GM12878 (cell line): ENCODE data around the gene HNRNPH1. TPM values are rescaled to one million over a fixed set of nuclear protein-coding genes. Genes with fewer than 3 reads are reported as not detected.
A peak's percentile ranks its signal among the peaks of the same experiment; 100 is the strongest.

Source experiments
- ATAC-seq: fragments of 200-7000 bp; cut with Tn5 transposase; 3 replicates; pipeline ENCODE4 v1.9.1; 2020; ENCODE audit warnings: mild to moderate bottlenecking, moderate library complexity
- BruUV-seq: library from RNA; stranded (reverse); fragments of 400-500 nt; replicated peaks from 2 replicates; lab custom pipeline; 2021; lab: Mats Ljungman, UMichigan
- CTCF ChIA-PET: fragments of 300-600 bp; sonication (Branson Sonifier 250); formaldehyde crosslinking; extraction: SDS; loops from one replicate; lab custom pipeline; 2021; ENCODE audit warnings: inconsistent platforms; lab: Yijun Ruan, JAX
- POLR2A ChIA-PET: fragments of 350-600 bp; formaldehyde crosslinking; extraction: SDS; loops from one replicate; lab custom pipeline; 2021; ENCODE audit warnings: inconsistent platforms; lab: Charles Lee
- RAD21 ChIA-PET: fragments of 300-600 bp; sonication (Branson Sonifier 250); formaldehyde crosslinking; loops from one replicate; lab custom pipeline; 2023; ENCODE audit warnings: antibody characterized with exemption; ENCODE audit not compliant: unreplicated experiment; lab: Charles Lee
- SMC1A ChIA-PET: fragments of 300-600 bp; sonication (Branson Sonifier 250); formaldehyde crosslinking; loops from one replicate; lab custom pipeline; 2023; ENCODE audit not compliant: unreplicated experiment, uncharacterized antibody; lab: Charles Lee
- DNase-seq: peaks from one replicate; pipeline ENCODE4 v3.0.0-alpha.2; 2011; ENCODE audit warnings: low read depth, low spot score
- FAIRE-seq: peaks from 3 replicates; lab custom pipeline; 2011; peaks lifted over from hg19 to GRCh38; lab: Jason Lieb, UNC
- H2AFZ ChIP-seq: 2 replicates; pipeline ENCODE4 v1.6.0; 2011; ENCODE audit warnings: low read depth, low read length, control low read depth; ENCODE audit not compliant: control insufficient read depth
- H3K27ac ChIP-seq: 2 replicates; pipeline ENCODE4 v1.5.1; 2011; ENCODE audit warnings: control low read depth; ENCODE audit not compliant: control insufficient read depth, insufficient read depth
- H3K27me3 ChIP-seq, 2 experiments: replicated peaks in 1 of 2; 2 replicates each; pipeline versions ENCODE4 v1.6.0 to v1.6.1; 2011; ENCODE audit warnings: low read length in 1 of 2; ENCODE audit not compliant: control insufficient read depth in 2 of 2, insufficient read depth in 2 of 2
- H3K36me3 ChIP-seq, 2 experiments: 2 replicates each; pipeline ENCODE4 v1.5.1; 2011; ENCODE audit warnings: low read length in 1 of 2; ENCODE audit not compliant: control insufficient read depth in 2 of 2, insufficient read depth in 2 of 2
- H3K4me1 ChIP-seq: 2 replicates; pipeline ENCODE4 v1.6.1; 2011; ENCODE audit warnings: mild to moderate bottlenecking, low read length, moderate library complexity, mixed read lengths; ENCODE audit not compliant: control insufficient read depth, insufficient read depth
- H3K4me2 ChIP-seq: 2 replicates; pipeline ENCODE4 v1.6.0; 2011; ENCODE audit warnings: control low read depth; ENCODE audit not compliant: control insufficient read depth, insufficient read depth
- H3K4me3 ChIP-seq: fragments of 200-600 bp; sonication (generic); 2 replicates; pipeline ENCODE4 v1.5.1; 2016
- H3K79me2 ChIP-seq: 2 replicates; pipeline ENCODE4 v1.6.0; 2011; ENCODE audit warnings: low read length; ENCODE audit not compliant: control insufficient read depth, insufficient read depth
- H3K9ac ChIP-seq: 2 replicates; pipeline ENCODE4 v1.8.0; 2011; ENCODE audit warnings: low read length, control low read depth, mixed read lengths; ENCODE audit not compliant: control insufficient read depth, insufficient read depth
- H3K9me3 ChIP-seq: replicated peaks from 3 replicates; pipeline ENCODE4 v1.5.1; 2011; ENCODE audit warnings: mild to moderate bottlenecking, low read length; ENCODE audit not compliant: control insufficient read depth, insufficient read depth
- H4K20me1 ChIP-seq: 2 replicates; pipeline ENCODE4 v1.6.0; 2011; ENCODE audit not compliant: control insufficient read depth, insufficient read depth
- ASH2L ChIP-seq: fragments of 300-600, 200-600 bp; sonication (generic); IDR thresholded peaks from 2 replicates; pipeline ENCODE4 v1.6.1; 2017; ENCODE audit warnings: low read depth, mild to moderate bottlenecking, borderline replicate concordance
- KAT2A ChIP-seq: conservative IDR thresholded peaks from 2 replicates; pipeline ENCODE4 v1.6.1; 2011; ENCODE audit warnings: low read depth, low read length; ENCODE audit not compliant: control insufficient read depth
- NRF1 ChIP-seq: conservative IDR thresholded peaks from 2 replicates; pipeline ENCODE4 v1.6.1; 2011; ENCODE audit warnings: mild to moderate bottlenecking, low read depth, low read length, improper control_type of control experiment
- POLR2A ChIP-seq: IDR thresholded peaks from 2 replicates; pipeline ENCODE4 v1.6.1; 2011; ENCODE audit warnings: low read depth, mild to moderate bottlenecking, low read length
- STAT1 ChIP-seq: fragments of 450-650 bp; conservative IDR thresholded peaks from 2 replicates; pipeline ENCODE4 v1.6.1; 2014; ENCODE audit warnings: antibody characterized with exemption, mild to moderate bottlenecking
- TBL1XR1 ChIP-seq: IDR thresholded peaks from 2 replicates; pipeline ENCODE4 v1.6.1; 2012; ENCODE audit warnings: low read depth, low read length, improper control_type of control experiment
- WGBS: methylation state at CpG from one replicate; pipeline ENCODE4 v1.1.6; 2016; ENCODE audit warnings: low lambda C conversion rate; ENCODE audit not compliant: insufficient replicate concordance, insufficient coverage; ENCODE audit errors: missing lambda C conversion rate; 5-methylcytosine and 5-hydroxymethylcytosine counted together
- in situ Hi-C: fragments of 300-500 bp; cut with MboI; formaldehyde crosslinking; loops from 9 replicates; pipeline ENCODE4 v1.14.3; 2018; ENCODE audit warnings: mixed read lengths
- intact Hi-C: fragments of 100-400 bp; cut with micrococcal nuclease; formaldehyde crosslinking; loops from one replicate; pipeline ENCODE4 v1.14.2; 2022; ENCODE audit not compliant: unreplicated experiment
- polyA plus RNA-seq, 11 experiments: library from polyadenylated mRNA; depleted of rRNA in 4 of 11; unstranded in 6 of 11; stranded (reverse) in 5 of 11; fragments of >200 nt; fragmentation: Nextera tagmentation in 4 of 11; fragmentation: Illumina TruSeq in 1 of 11; extraction: Ambion mirVana in 4 of 11; extraction: Trizol in 1 of 11; gene quantifications; 1 replicate in 1 of 11; 2 replicates in 10 of 11; pipeline versions ENCODE4 v1.2.1 to v1.2.3, GENCODE V29; 2011 to 2016; ENCODE audit warnings: inconsistent platforms in 2 of 11, missing spikeins in 2 of 11, low read depth in 1 of 11
- total RNA-seq, 4 experiments: library from RNA; depleted of rRNA in 3 of 4; stranded (reverse); fragments of >200 nt in 3 of 4; fragmentation: Illumina TruSeq in 1 of 4; extraction: Trizol in 1 of 4; gene quantifications; 2 replicates each; pipeline versions ENCODE4 v1.2.1 to v1.2.3, GENCODE V29; 2013 to 2021
- TF ChIP-seq, protein P1 (sequence below): fragments of 450-650 bp; IDR thresholded peaks from 2 replicates; pipeline ENCODE4 v1.6.1; 2018; ENCODE audit warnings: borderline replicate concordance, mild to moderate bottlenecking; ENCODE audit not compliant: partially characterized antibody
- TF ChIP-seq, protein P2 (sequence below): fragments of 450-650 bp; formaldehyde crosslinking; IDR thresholded peaks from 2 replicates; pipeline ENCODE4 v1.4.0; 2020; ENCODE audit warnings: mild to moderate bottlenecking, moderate library complexity

HNRNPH1 gene
- total and polyA plus RNA-seq, 10 of the 15 experiments (the other 5 are each of a cell fraction or from before 2014, with no cell fraction given) = 184 to 780 (median 690) TPM

DNA sequence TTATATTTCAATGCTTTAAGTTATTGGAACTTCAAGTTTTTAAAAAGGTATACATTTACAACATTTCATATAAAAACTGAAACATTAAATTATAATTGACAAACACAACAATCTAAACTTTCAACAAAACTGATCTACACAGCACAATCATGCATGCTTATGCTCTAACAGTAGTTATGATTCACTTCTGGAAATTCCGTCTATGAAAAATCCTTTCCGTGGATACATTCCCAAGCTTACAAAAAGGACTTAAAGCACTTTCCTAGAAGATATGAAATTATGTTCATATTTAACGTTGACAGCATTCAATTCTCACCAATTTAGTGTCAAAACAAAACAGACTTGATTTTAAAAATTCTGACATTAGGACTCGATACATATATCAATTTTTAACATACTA, 3.7 kb downstream of the HNRNPH1 start (continued):
- TF ChIP-seq TBL1XR1 (no peak), STAT1 (no peak), ASH2L (no peak), KAT2A (no peak), NRF1 (no peak)
- TF ChIP-seq, protein P1, sequence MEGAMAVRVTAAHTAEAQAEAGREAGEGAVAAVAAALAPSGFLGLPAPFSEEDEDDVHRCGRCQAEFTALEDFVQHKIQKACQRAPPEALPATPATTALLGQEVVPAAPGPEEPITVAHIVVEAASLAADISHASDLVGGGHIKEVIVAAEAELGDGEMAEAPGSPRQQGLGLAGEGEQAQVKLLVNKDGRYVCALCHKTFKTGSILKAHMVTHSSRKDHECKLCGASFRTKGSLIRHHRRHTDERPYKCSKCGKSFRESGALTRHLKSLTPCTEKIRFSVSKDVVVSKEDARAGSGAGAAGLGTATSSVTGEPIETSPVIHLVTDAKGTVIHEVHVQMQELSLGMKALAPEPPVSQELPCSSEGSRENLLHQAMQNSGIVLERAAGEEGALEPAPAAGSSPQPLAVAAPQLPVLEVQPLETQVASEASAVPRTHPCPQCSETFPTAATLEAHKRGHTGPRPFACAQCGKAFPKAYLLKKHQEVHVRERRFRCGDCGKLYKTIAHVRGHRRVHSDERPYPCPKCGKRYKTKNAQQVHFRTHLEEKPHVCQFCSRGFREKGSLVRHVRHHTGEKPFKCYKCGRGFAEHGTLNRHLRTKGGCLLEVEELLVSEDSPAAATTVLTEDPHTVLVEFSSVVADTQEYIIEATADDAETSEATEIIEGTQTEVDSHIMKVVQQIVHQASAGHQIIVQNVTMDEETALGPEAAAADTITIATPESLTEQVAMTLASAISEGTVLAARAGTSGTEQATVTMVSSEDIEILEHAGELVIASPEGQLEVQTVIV = no peak

DNA sequence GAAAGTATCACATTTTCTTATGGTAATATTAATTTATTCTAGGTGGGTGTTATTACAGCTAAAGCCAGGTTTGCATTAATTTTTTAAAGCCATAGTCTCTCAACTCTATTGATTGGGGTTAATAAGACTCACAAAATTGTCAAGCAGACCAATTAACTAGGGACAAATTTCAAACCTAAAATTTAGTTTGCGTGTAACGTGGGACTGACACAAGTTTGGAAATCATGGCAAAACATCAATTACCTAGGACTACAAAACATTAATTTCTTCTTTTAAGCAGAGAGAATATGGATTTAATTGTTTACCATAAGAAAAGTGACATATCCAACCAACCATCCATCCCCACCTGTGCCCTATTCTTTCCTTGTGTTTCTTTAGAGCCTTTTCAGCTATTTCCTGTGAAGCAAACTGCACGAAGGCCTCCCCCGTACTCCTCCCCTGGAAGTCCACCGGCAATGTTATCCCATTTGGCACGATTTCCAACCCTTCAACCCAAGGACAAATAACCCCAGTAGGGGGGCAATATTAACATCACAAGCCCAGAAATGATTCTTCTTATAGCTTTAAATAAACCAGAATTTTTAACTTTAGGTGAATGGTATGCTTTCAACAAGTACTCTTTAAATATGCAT, 4.4 kb downstream of the HNRNPH1 start:
- 0 out of 2 replicates have a peak, but pooled peaks have one; percentile 25 for TF ChIP-seq POLR2A
- TF ChIP-seq, protein P2, sequence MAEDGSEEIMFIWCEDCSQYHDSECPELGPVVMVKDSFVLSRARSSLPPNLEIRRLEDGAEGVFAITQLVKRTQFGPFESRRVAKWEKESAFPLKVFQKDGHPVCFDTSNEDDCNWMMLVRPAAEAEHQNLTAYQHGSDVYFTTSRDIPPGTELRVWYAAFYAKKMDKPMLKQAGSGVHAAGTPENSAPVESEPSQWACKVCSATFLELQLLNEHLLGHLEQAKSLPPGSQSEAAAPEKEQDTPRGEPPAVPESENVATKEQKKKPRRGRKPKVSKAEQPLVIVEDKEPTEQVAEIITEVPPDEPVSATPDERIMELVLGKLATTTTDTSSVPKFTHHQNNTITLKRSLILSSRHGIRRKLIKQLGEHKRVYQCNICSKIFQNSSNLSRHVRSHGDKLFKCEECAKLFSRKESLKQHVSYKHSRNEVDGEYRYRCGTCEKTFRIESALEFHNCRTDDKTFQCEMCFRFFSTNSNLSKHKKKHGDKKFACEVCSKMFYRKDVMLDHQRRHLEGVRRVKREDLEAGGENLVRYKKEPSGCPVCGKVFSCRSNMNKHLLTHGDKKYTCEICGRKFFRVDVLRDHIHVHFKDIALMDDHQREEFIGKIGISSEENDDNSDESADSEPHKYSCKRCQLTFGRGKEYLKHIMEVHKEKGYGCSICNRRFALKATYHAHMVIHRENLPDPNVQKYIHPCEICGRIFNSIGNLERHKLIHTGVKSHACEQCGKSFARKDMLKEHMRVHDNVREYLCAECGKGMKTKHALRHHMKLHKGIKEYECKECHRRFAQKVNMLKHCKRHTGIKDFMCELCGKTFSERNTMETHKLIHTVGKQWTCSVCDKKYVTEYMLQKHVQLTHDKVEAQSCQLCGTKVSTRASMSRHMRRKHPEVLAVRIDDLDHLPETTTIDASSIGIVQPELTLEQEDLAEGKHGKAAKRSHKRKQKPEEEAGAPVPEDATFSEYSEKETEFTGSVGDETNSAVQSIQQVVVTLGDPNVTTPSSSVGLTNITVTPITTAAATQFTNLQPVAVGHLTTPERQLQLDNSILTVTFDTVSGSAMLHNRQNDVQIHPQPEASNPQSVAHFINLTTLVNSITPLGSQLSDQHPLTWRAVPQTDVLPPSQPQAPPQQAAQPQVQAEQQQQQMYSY = no peak
- Histone ChIP-seq H3K27ac (no peak overlapping the region), H3K4me2 (peak overlapping the region; percentile 47), H4K20me1 (peaks cover 17% of the 10 kb centered on the region), H3K9me3 (no peaks in the 10 kb centered on the region), H3K36me3 (peaks cover 15 to 36% of the 10 kb centered on the region in 2 experiments), H3K4me3 (peak overlapping the region; percentile 52; the same call in 1 of the 2 replicates), H3K79me2 (peaks cover 62% of the 10 kb centered on the region), H3K4me1 (no peaks in the 10 kb centered on the region), H2AFZ (no peak overlapping the region), H3K9ac (no peak overlapping the region), H3K27me3 (no peaks in the 10 kb centered on the region)
- WGBS = 85% methylated on average over 6 of the region's 6 CpGs
- FAIRE-seq (no peak), DNase-seq (no peak), ATAC-seq (no peak)
- in situ Hi-C loops (no loop called here), intact Hi-C loops (no loop called here)
- SMC1A ChIA-PET = interaction anchor here (0.6 kb wide), 1 partner anchor 81 kb away, joined by 3 read pairs; no protein-coding TSS in a partner anchor
- CTCF ChIA-PET = interaction anchor here (1.2 kb wide), 2 partner anchors 14 to 60 kb away, joined by 3 to 6 read pairs; no protein-coding TSS in a partner anchor
- BruUV-seq = no TSS peak
- POLR2A ChIA-PET = interaction anchor here (0.6 to 1.5 kb wide), 4 partner anchors 7 to 120 kb away, joined by 3 read pairs; no protein-coding TSS in a partner anchor
- RAD21 ChIA-PET = no interaction called here
